B cell (primary cell): ENCODE data around the gene CLN6. TPM values are rescaled to one million over a fixed set of nuclear protein-coding genes. Genes with fewer than 3 reads are reported as not detected.

ENCODE experiments used
- ATAC-seq: fragments of 200-7000 bp; cut with Tn5 transposase; one replicate; pipeline ENCODE4 v1.10.0; 2021; ENCODE audit warnings: low read depth, mild to moderate bottlenecking, moderate number of reproducible peaks, moderate library complexity
- CTCF ChIA-PET: fragments of 350-600 bp; sonication (Branson Sonifier 250); formaldehyde crosslinking; loops from one replicate; lab custom pipeline; 2021; ENCODE audit warnings: antibody characterized with exemption, inconsistent platforms; lab: Charles Lee
- POLR2A ChIA-PET: fragments of 350-600 bp; sonication (Branson Sonifier 250); formaldehyde crosslinking; loops from one replicate; lab custom pipeline; 2021; ENCODE audit warnings: antibody characterized with exemption; lab: Charles Lee
- DNase-seq: peaks from one replicate; pipeline ENCODE4 v3.0.0; 2013
- H2AFZ ChIP-seq: 2 replicates; pipeline ENCODE4 v1.6.1; 2012; ENCODE audit warnings: mild to moderate bottlenecking, low read depth, low read length; ENCODE audit not compliant: insufficient read depth, poor library complexity, severe bottlenecking
- H3K27ac ChIP-seq, 2 donors: 1 replicate in 1 of 2; 2 replicates in 1 of 2; pipeline ENCODE4 v1.5.1; 2012 to 2013; ENCODE audit warnings: low read length in 2 of 2, mild to moderate bottlenecking in 2 of 2, moderate library complexity in 1 of 2
- H3K27me3 ChIP-seq, 4 experiments: fragments of 200-600 bp in 1 of 4; sonication (generic) in 1 of 4; replicated peaks in 1 of 4; 1 replicate in 2 of 4; 2 replicates in 2 of 4; pipeline versions ENCODE4 v1.6.1 to v1.7.0; 2013 to 2016; ENCODE audit warnings: low read length in 3 of 4, mild to moderate bottlenecking in 2 of 4, mixed read lengths in 1 of 4, moderate library complexity in 1 of 4; ENCODE audit not compliant: insufficient read depth in 4 of 4, control insufficient read depth in 3 of 4; ENCODE audit errors: control extremely low read depth in 1 of 4
- H3K36me3 ChIP-seq, 2 experiments: replicated peaks in 1 of 2; 1 replicate in 1 of 2; 2 replicates in 1 of 2; pipeline versions ENCODE4 v1.6.1 to v1.7.1; 2013; ENCODE audit warnings: low read length in 1 of 2; ENCODE audit not compliant: insufficient read depth in 2 of 2, control insufficient read depth in 1 of 2; ENCODE audit errors: control extremely low read depth in 1 of 2, extremely low read depth in 1 of 2
- H3K4me1 ChIP-seq, 2 donors: fragments of 200-600 bp in 1 of 2; sonication (generic) in 1 of 2; 1 replicate in 1 of 2; 2 replicates in 1 of 2; pipeline versions ENCODE4 v1.5.1 to v1.6.1; 2013 to 2017; ENCODE audit warnings: low read length in 2 of 2; ENCODE audit not compliant: control insufficient read depth in 2 of 2, insufficient read depth in 2 of 2
- H3K4me2 ChIP-seq: replicated peaks from 2 replicates; pipeline ENCODE3; 2012; ENCODE audit warnings: mild to moderate bottlenecking, low read depth, low read length; ENCODE audit not compliant: poor library complexity, severe bottlenecking
- H3K4me3 ChIP-seq, 5 experiments: fragments of 200-600 bp in 1 of 5; sonication (generic) in 1 of 5; 1 replicate in 3 of 5; 2 replicates in 2 of 5; pipeline versions ENCODE4 v1.5.1 to v1.7.0; 2011 to 2016; ENCODE audit warnings: low read length in 4 of 5, mild to moderate bottlenecking in 4 of 5, low read depth in 2 of 5, control low read depth in 1 of 5, moderate library complexity in 1 of 5; ENCODE audit not compliant: insufficient read depth in 1 of 5; ENCODE audit errors: control extremely low read depth in 1 of 5, extremely low read depth in 1 of 5
- H3K79me2 ChIP-seq: fragments of 200-600 bp; sonication (generic); one replicate; pipeline ENCODE4 v1.6.0; 2016; ENCODE audit warnings: low read length; ENCODE audit not compliant: control insufficient read depth, insufficient read depth
- H3K9ac ChIP-seq: fragments of 200-600 bp; sonication (generic); 2 replicates; pipeline ENCODE4 v1.6.1; 2017; ENCODE audit warnings: mild to moderate bottlenecking, low read length, moderate library complexity
- H3K9me3 ChIP-seq, 3 donors: one replicate each; pipeline versions ENCODE4 v1.6.1 to v1.7.1; 2013; ENCODE audit warnings: low read length in 2 of 3; ENCODE audit not compliant: control insufficient read depth in 2 of 3, insufficient read depth in 1 of 3; ENCODE audit errors: control extremely low read depth in 1 of 3
- H4K20me1 ChIP-seq: 2 replicates; pipeline ENCODE4 v1.6.0; 2012; ENCODE audit warnings: mild to moderate bottlenecking, low read length; ENCODE audit not compliant: insufficient read depth, control insufficient read depth, poor library complexity, severe bottlenecking
- H3K27ac Mint-ChIP-seq: one replicate; pipeline ENCODE4 v1.8.0; 2021; ENCODE audit warnings: mixed read lengths
- H3K27me3 Mint-ChIP-seq: one replicate; pipeline ENCODE4 v1.8.0; 2021; ENCODE audit warnings: mixed read lengths
- H3K4me1 Mint-ChIP-seq: one replicate; pipeline ENCODE4 v1.8.0; 2021; ENCODE audit warnings: mixed read lengths
- H3K4me3 Mint-ChIP-seq: one replicate; pipeline ENCODE4 v1.8.0; 2021; ENCODE audit warnings: mixed read lengths
- H3K9me3 Mint-ChIP-seq: one replicate; pipeline ENCODE4 v1.8.0; 2022; ENCODE audit warnings: mixed read lengths; ENCODE audit not compliant: insufficient read depth
- EZH2 ChIP-seq: IDR thresholded peaks from 2 replicates; pipeline ENCODE4 v1.6.1; 2012; ENCODE audit warnings: borderline replicate concordance, low read depth, mild to moderate bottlenecking, moderate library complexity, low read length; ENCODE audit not compliant: insufficient read depth, poor library complexity, severe bottlenecking
- WGBS: methylation state at CpG from one replicate; pipeline ENCODE4 v1.1.5; 2013; ENCODE audit warnings: missing lambda C conversion rate; ENCODE audit not compliant: insufficient coverage; 5-methylcytosine and 5-hydroxymethylcytosine counted together
- intact Hi-C: fragments of 100-400 bp; cut with micrococcal nuclease; formaldehyde crosslinking; loops from one replicate; pipeline ENCODE4 v1.10.0; 2022
- polyA plus RNA-seq: library from polyadenylated mRNA; depleted of rRNA; stranded (reverse); fragments of >200 nt; gene quantifications from 2 replicates; pipeline ENCODE4 v1.2.3, GENCODE V29; 2012
- total RNA-seq, 2 donors: library from RNA; stranded (reverse); fragments of 120-200 nt in 1 of 2; gene quantifications; 1 replicate in 1 of 2; 2 replicates in 1 of 2; pipeline versions ENCODE4 v1.2.3 to v1.2.4, GENCODE V29; 2013 to 2022
- TF ChIP-seq, protein P1 (sequence below): fragments of 200-600 bp; IDR thresholded peaks from one replicate; pipeline ENCODE4 v1.8.0; 2022; ENCODE audit warnings: antibody characterized with exemption, mild to moderate bottlenecking

Gene CLN6
- total and polyA plus RNA-seq, 2 donors (not counting 1 experiment from before 2014, with no cell fraction given), result 22.8 TPM

DNA sequence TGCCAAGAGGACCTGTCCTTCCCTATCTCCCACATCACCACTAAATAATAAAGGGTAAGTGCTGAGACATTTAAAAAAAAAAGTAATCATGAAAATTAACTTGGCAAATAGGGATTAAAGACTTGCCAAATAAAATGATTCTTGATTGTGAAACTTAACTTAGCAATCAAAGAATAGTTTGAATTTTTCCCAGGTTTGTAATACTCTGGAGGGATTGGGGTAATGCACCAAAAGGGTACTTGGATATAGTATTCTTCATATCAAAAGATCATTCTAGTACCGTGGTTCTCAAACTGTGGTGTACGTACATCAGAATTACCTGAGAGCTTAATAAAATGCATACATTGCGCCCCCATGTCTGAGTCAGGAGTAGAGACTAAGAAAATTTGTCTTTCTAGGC, 52.9 kb downstream of the CLN6 start:
- no peaks in the 10 kb centered on the region for H3K9me3 Mint-ChIP-seq
- POLR2A ChIA-PET, result no interaction called here
- no peaks in the 10 kb centered on the region for H3K4me1 Mint-ChIP-seq
- Histone ChIP-seq H3K36me3 (peaks cover 18 to 51% of the 10 kb centered on the region in 2 experiments), H3K9ac (no peak overlapping the region), H3K27me3 (no peaks in the 10 kb centered on the region), H3K27ac (no peak overlapping the region), H3K4me1 (no peaks in the 10 kb centered on the region), H3K4me2 (no peak overlapping the region), H4K20me1 (peaks cover 5% of the 10 kb centered on the region), H2AFZ (no peak overlapping the region), H3K4me3 (no peak overlapping the region), H3K9me3 (no peaks in the 10 kb centered on the region), H3K79me2 (peaks cover under 1% of the 10 kb centered on the region)
- no peak overlapping the region for H3K4me3 Mint-ChIP-seq
- WGBS, result 100% methylated on average over 2 of the region's 3 CpGs
- CTCF ChIA-PET, result no interaction called here
- intact Hi-C loops, result no loop called here
- DNase-seq (no peak), ATAC-seq (no peak)
- H3K27ac Mint-ChIP-seq, result no peak overlapping the region
- TF ChIP-seq EZH2, result no peak
- TF ChIP-seq, protein P1, sequence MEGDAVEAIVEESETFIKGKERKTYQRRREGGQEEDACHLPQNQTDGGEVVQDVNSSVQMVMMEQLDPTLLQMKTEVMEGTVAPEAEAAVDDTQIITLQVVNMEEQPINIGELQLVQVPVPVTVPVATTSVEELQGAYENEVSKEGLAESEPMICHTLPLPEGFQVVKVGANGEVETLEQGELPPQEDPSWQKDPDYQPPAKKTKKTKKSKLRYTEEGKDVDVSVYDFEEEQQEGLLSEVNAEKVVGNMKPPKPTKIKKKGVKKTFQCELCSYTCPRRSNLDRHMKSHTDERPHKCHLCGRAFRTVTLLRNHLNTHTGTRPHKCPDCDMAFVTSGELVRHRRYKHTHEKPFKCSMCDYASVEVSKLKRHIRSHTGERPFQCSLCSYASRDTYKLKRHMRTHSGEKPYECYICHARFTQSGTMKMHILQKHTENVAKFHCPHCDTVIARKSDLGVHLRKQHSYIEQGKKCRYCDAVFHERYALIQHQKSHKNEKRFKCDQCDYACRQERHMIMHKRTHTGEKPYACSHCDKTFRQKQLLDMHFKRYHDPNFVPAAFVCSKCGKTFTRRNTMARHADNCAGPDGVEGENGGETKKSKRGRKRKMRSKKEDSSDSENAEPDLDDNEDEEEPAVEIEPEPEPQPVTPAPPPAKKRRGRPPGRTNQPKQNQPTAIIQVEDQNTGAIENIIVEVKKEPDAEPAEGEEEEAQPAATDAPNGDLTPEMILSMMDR, result no peak
- H3K27me3 Mint-ChIP-seq, result no peaks in the 10 kb centered on the region

DNA sequence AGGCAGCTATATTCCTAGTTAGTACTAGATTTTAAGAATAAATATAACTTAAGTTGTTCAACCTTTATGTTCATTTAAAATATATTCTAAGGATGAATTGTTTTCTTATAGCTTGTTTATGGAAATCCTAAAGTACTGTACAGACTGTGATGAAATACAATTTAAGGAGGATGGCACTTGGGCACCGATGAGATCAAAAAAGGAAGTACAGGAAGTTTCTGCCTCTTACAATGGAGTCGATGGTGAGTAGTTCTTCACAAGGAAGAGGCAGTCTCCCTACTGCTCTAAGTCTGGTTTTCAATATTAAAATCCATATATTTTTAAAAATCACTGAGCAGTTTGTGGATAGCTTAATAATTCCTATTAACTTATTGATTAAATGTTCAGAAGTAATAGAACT, 54.0 kb downstream of the CLN6 start:
- Histone ChIP-seq H3K4me2 (no peak overlapping the region), H3K79me2 (peaks cover 4% of the 10 kb centered on the region), H2AFZ (no peak overlapping the region), H3K27me3 (no peaks in the 10 kb centered on the region), H3K4me1 (no peaks in the 10 kb centered on the region), H3K9me3 (no peaks in the 10 kb centered on the region), H3K4me3 (no peak overlapping the region), H3K9ac (no peak overlapping the region), H4K20me1 (no peaks in the 10 kb centered on the region), H3K27ac (no peak overlapping the region), H3K36me3 (peaks cover 15 to 44% of the 10 kb centered on the region in 2 experiments)
- intact Hi-C loops, result no loop called here
- TF ChIP-seq EZH2, result no peak
- TF ChIP-seq, protein P1, result no peak
- ChIA-PET POLR2A (no interaction called here), CTCF (interaction anchor here (1.1 kb wide), 1 partner anchor 10 kb away, joined by 4 read pairs; no protein-coding TSS in a partner anchor)
- ATAC-seq (no peak), DNase-seq (no peak)
- H3K27me3 Mint-ChIP-seq, result no peaks in the 10 kb centered on the region
- no peaks in the 10 kb centered on the region for H3K4me1 Mint-ChIP-seq
- no peak overlapping the region for H3K4me3 Mint-ChIP-seq
- H3K27ac Mint-ChIP-seq, result no peak overlapping the region
- no peaks in the 10 kb centered on the region for H3K9me3 Mint-ChIP-seq
- WGBS, result no CpG with 5 or more reads among the region's 2 CpGs
